Stimulated activated CD4-positive, alpha-beta T cell treated with anti-CD3 and anti-CD28 coated beads, Interleukin-4, amount 100 ng/mL, for 24 hours (primary cell): ENCODE data around the gene PACSIN1.
"Not testable (repeated sequence)": the region's sequence is repeated elsewhere in the genome, so short reads cannot be mapped to it uniquely, and the experiment has no call there.

Experiments used
- DNase-seq: peaks from one replicate; pipeline ENCODE4 v3.0.0-alpha.2; 2020

The PACSIN1 gene

GRCh38 chr6:34485321-34486060 is 19.6 kb downstream of the PACSIN1 start:
- no peak for DNase-seq

GRCh38 chr6:34486106-34486740 is 20.3 kb downstream of the PACSIN1 start:
- no peak for DNase-seq

GRCh38 chr6:34486886-34487285 is 21.0 kb downstream of the PACSIN1 start:
- DNase-seq: not testable (repeated sequence)

GRCh38 chr6:34487536-34487935 is 21.7 kb downstream of the PACSIN1 start:
- no peak for DNase-seq

DNA sequence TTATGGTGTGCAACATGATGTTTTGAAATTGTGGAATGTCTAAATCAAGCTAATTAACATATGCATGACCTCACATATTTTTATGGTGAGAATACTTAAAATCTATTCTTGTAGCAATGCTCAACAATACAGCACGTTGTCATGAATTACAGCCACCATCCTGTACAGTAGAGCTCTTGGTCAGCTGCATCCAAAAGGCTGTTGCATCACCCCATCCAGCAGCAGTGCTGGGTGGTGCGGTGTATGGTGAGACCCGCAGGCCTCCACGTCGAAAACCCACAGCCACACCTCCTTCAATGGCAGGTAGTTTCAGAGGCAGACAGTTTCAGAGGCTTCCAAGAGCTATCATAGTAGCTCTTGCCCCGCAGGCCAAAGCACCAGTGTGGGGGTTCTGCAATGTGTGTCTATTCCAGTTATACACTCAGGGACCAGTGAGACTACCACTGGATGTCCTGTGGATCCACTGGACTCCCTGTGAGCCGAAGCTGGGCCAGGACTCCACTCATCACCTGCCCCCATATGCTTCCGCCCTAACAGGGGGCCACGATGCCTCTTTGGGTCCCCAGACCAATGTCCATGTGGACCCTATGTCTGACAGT is 23.4 kb downstream of the PACSIN1 start:
- no peak for DNase-seq

DNA sequence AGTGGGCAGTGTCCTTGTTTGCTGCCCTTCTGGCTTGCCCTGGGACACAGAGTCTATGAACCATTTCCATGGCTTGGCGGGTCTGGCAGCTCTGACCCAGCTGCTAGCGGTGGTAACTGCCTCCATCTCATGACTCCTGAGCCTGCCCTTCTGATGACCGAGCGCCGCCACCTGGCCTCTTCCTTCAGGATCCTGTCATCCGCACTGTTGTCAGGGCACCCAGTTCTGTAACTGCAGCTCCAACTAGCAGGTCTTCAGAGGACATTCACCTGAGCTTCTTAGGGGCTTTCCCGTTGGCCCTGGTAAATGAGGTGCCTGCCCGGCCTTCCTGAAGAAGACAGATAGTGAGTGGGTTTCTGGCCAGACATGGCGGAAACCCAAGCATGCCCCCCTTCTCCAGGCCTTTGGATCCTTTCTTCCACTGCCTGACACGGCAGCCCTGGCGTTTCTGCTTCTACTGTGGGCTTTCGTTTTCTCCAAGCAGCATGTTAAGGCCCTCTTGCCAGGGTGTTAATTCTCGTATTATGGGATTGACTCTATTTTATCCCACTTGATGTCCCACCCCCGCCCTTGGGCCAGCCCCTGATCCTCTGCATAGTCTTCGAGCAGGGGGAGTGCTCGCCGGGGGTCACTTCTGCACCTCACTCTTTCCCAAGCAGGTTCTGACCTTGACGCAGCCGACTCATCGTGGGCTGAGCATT is 24.7 kb downstream of the PACSIN1 start:
- no peak for DNase-seq

DNA sequence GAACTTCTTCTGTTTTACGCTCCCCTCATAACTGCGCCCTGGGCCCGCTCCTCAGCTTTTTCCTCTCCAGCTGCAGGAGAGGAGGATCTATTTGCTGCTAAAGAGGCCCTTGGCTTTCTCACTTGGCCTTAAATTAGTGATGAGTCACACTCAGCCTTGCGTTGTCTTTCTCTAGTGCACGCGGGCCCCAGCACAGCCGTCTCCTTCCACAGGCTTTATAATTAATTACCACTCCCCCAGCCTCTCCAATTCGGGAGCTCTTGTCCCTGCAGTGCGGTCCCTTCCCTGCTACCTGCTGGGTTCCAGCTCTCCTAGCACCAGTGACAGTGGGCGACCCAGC is 25.2 kb downstream of the PACSIN1 start:
- DNase-seq: no peak

DNA sequence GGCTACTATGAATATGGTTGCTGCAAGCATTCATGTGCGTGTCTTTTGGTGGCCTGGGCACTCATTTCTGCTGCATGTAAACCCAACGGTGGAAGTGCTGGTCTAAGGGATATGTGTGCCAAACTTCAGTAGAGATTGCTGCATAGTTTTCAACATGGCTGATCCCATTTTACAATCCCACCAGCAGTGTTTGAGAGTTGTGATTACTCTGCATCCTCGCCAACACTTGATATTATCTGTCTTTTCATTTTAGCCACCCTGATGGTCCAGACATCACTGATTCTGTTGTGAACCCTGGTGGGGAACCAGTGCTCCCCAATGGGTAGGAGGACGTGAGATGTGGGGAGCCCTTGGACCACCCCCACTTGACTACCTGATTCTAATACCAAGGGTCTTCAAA is 27.5 kb downstream of the PACSIN1 start:
- DNase-seq: no peak

- no peak for DNase-seq
These were observed 29.1 kb downstream of the PACSIN1 start for GRCh38 chr6:34494973-34495372.

DNA sequence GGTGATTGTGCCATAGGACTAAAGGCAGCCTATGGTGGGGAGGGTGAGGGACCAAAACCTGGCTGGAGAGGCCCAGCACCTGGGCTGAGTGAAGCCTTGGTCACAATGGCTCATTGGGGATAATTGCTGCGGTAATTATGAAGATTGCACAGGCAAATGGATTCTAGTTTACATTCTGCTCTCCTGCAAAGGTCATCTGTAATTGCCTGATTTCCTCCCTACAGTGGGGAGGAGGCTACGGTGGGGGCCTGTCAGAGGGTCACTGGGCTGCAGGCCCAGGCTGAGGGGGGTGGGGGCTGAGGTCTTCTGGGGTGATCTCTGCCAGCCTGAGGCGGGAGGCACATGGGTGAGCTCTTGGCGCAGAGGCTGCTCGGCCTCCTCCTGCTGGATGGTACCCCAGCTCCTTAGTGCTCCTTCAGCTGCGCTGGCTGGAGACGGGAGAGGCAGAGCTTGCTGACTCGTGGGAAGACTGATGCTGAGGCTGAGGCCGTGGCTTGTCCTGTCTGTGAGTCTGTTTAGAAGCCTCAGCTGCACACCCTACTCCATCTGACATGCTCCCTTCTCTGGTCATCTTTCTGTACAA is 30.3 kb downstream of the PACSIN1 start:
- no peak for DNase-seq

- DNase-seq: no peak
These were observed 31.5 kb downstream of the PACSIN1 start for GRCh38 chr6:34497411-34497810.

- no peak for DNase-seq
These were observed 40.8 kb downstream of the PACSIN1 start for GRCh38 chr6:34506718-34507117.

DNA sequence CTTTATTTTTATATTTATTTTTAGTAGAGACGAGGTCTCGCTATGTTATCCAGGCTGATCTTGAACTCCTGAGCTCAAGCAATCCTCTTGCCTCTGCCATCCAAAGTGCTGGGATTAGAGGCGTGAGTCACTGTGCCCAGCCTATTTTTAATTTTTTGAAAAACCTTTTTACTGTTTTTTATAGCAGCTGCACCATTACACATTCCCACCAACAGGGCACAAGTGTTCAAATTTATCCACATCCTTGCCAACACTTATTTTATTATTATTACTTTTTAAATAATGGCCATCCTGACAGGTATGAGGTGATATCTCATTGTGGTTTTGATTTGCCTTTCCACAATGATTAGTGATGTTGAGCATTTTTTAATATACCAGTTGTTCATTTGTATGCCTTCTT is 42.5 kb downstream of the PACSIN1 start:
- no peak for DNase-seq

GRCh38 chr6:34509782-34510181 is 43.9 kb downstream of the PACSIN1 start:
- no peak for DNase-seq

DNA sequence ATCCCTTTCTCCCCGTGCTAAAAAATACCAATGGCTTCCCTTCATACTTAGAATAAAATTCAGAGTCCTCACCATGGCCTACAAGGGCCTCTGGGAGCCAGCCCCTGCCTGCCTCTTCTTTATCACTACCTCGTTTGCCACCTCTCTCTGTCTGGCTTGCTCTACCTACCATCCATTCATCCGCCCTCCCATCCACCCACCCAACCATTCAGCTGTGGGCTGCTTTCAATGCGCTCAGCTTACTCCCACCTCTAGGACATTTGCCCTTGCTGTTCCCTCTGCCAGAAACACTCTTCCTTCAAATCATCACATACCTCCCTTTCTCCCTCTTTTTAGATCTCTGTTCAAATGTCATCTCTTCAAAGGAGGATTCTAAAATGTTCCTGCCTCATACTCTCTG is 44.4 kb downstream of the PACSIN1 start:
- DNase-seq: no peak

- no peak for DNase-seq
These were observed 45.5 kb downstream of the PACSIN1 start for GRCh38 chr6:34511214-34511914.

GRCh38 chr6:34511915-34512737 is 46.2 kb downstream of the PACSIN1 start:
- DNase-seq: no peak

GRCh38 chr6:34512738-34513115 is 46.9 kb downstream of the PACSIN1 start:
- DNase-seq: no peak

DNA sequence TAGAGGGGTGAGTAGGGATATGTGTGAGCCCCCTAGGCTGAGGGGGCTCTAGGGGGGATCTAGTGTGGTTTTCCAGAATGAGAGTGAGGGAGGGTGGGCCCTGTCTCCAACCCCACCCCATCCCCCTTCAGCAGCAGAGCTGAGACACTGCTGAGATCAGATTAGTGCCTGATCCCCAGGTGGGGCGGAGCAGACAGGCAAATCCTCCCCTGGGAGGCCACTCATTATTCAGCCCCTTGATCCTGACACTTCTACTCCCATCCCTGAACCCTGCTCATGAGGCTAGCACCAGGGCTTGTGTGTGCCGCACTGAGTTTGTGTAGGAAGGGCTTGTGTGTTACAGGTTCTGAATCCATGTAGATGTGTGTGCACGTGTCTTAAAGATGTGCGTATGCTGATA is 47.8 kb downstream of the PACSIN1 start:
- DNase-seq: no peak

DNA sequence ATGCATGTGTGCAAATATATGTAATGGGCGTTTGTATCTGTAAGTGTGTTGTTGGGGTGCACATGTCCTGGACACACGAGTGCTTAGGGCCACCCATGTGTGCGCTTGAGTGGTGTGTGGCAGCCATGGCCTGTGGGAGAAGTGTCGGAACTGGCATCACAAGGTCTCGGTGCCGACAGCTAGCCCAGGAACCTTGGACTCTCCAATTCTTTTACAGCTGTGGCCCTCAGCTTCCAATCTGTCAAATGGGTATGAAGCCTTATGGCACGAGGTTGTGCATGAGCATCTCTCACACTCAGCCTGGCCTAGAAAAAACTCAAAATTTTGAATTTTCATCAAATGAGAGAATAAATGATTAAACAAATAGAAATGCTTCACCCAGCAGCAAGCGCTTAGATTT is 48.2 kb downstream of the PACSIN1 start:
- DNase-seq: no peak

GRCh38 chr6:34514593-34515472 is 49.0 kb downstream of the PACSIN1 start:
- DNase-seq: peak; percentile 10
